Measurements from ENCODE around the gene HSPB8.

The HSPB8 gene

DNA sequence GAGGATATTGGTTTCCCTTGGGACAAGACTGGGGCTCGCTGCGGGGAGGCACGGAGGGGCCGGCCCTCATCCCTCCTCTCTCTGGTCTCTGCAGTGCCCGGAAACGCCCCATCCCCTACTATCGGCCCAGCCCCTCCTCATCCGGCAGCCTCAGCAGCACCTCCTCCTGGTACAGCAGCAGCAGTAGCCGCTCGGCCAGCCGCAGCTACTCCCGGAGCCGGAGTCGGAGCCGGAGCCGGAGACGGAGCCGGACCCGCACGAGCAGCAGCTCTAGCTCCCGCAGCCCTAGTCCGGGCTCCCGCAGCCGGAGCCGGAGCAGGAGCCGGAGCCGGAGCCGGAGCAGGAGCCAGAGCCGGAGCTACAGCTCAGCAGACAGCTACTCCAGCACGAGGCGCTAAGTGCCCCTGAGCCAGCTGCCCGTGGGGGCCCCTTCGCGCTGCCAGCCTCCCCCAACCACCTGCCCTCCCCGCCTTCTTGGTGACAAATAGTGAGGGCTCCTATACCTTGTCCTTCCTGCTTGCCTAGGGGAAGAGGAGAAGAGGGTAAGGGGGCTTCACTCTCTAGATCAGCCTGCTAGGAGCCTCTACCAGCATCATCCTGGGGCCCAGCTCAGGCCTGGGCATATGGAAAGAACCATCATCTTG, 22.2 kb upstream of the HSPB8 start:
- DNase-seq (ENCODE audit: low read depth): no peak
- H3K4me3 ChIP-seq (replicated peaks; ENCODE audit: low read depth, low read length): no peak overlapping the region
- TF ChIP-seq CTCF (IDR thresholded peaks at IDR 0.05; ENCODE audit: low read length, missing control alignments): no peak

- no peak for DNase-seq (ENCODE audit: low read depth)
- no peak for TF ChIP-seq CTCF (IDR thresholded peaks at IDR 0.05; ENCODE audit: low read length, missing control alignments)
- H3K4me3 ChIP-seq (replicated peaks; ENCODE audit: low read depth, low read length): no peak overlapping the region
Measured at GRCh38 chr12:119157528-119157927, 21.2 kb upstream of the HSPB8 start.

DNA sequence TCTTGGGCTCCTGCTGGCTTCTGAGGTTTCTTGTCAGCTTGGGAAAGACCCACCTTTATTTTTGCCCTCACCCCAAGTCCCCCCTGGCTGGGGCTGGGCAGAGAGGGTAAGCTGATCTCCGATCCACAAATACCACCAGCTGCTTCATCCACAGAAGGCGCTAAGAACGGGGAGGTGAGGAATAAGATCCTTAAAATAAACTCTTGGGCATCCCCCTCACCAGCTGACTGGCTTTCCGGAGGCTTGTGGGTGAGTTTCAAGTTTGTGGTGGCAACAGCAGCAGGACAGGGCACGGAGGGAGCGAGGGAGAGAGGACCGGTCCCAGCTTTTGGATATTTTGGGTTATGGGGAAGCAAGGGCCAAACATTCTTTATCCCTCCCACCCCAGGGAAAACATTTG, 20.8 kb upstream of the HSPB8 start:
- no peak for TF ChIP-seq CTCF (IDR thresholded peaks at IDR 0.05; ENCODE audit: low read length, missing control alignments)
- no peak overlapping the region for H3K4me3 ChIP-seq (replicated peaks; ENCODE audit: low read depth, low read length)
- DNase-seq (ENCODE audit: low read depth): no peak

- TF ChIP-seq CTCF (IDR thresholded peaks at IDR 0.05; ENCODE audit: low read length, missing control alignments): no peak
- H3K4me3 ChIP-seq (replicated peaks; ENCODE audit: low read depth, low read length): no peak overlapping the region
- no peak for DNase-seq (ENCODE audit: low read depth)
Measured at GRCh38 chr12:119158402-119158801, 20.3 kb upstream of the HSPB8 start.

DNA sequence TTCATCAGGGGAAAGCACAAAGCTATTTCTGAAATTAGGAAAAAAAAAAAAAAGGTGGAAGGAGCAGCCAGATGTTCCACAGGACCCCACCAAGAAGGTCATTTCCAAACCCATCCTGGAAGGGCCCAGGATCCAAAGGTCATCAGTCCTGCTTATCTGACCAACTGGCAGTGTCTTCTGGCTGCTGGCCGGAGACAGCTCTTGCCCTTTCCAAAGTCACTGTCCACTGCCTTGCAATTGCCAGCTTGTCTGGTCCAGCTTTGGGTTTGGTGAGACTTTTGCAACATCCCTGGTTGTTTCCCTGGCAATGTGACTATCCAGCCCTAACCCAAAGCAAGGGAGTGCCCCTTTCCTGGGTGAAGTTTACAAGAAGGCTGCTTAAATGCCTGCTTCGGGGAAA, 18.9 kb upstream of the HSPB8 start:
- TF ChIP-seq CTCF (IDR thresholded peaks at IDR 0.05; ENCODE audit: low read length, missing control alignments): no peak
- no peak for DNase-seq (ENCODE audit: low read depth)
- H3K4me3 ChIP-seq (replicated peaks; ENCODE audit: low read depth, low read length): no peak overlapping the region

GRCh38 chr12:119167902-119168301, 10.8 kb upstream of the HSPB8 start:
- H3K4me3 ChIP-seq (replicated peaks; ENCODE audit: low read depth, low read length): no peak overlapping the region
- no peak for TF ChIP-seq CTCF (IDR thresholded peaks at IDR 0.05; ENCODE audit: low read length, missing control alignments)
- DNase-seq (ENCODE audit: low read depth): no peak

GRCh38 chr12:119168721-119169120, 10.0 kb upstream of the HSPB8 start:
- no peak for DNase-seq (ENCODE audit: low read depth)
- no peak overlapping the region for H3K4me3 ChIP-seq (replicated peaks; ENCODE audit: low read depth, low read length)
- no peak for TF ChIP-seq CTCF (IDR thresholded peaks at IDR 0.05; ENCODE audit: low read length, missing control alignments)

All from fibroblast of pulmonary artery (primary cell).